ENCODE data around the gene ELAVL1. TPM values are rescaled to one million over a fixed set of nuclear protein-coding genes. Genes with fewer than 3 reads are reported as not detected.
A peak's percentile ranks its signal among the peaks of the same experiment; 100 is the strongest.

The ELAVL1 gene
- total and polyA plus RNA-seq, 9 of the 15 experiments (the other 6 are each of a cell fraction or from before 2014, with no cell fraction given) = 4.3 to 172 (median 69.2) TPM

- in situ Hi-C loops (cut with MboI) = no loop called here
- no peak overlapping the region for H3K27ac ChIP-seq (ENCODE audit: extremely low read depth, low read depth, low read length)
- no peak for FAIRE-seq
- H3K4me2 ChIP-seq (ENCODE audit: insufficient read depth, low read length) = no peak overlapping the region
- intact Hi-C loops (cut with micrococcal nuclease) = no loop called here
- no TSS peak for BruUV-seq (replicated peaks)
- peak overlapping the region in 1 of 2 experiments; percentile 6; a peak in 1 of 4 replicates for H3K9ac ChIP-seq (ENCODE audit: insufficient read depth in 1 of 2, low read depth in 2 of 2, low read length in 2 of 2)
- H4K20me1 ChIP-seq (replicated peaks; ENCODE audit: control insufficient read depth, insufficient read depth, low read length) = no peaks in the 10 kb centered on the region
- H3K4me1 ChIP-seq (replicated peaks in 1 of 2; ENCODE audit: control insufficient read depth in 2 of 2, insufficient read depth in 2 of 2, low read length in 2 of 2) = peaks cover 8 to 26% of the 10 kb centered on the region in 2 experiments
- 74% methylated on average over 9 of the region's 10 CpGs for WGBS (ENCODE audit: insufficient coverage, low coverage, missing lambda C conversion rate)
- H3K27me3 ChIP-seq (ENCODE audit: control insufficient read depth in 2 of 2, insufficient read depth in 2 of 2, low read length in 2 of 2) = no peaks in the 10 kb centered on the region
- H3K4me3 ChIP-seq = no peak overlapping the region
- no peaks in the 10 kb centered on the region for H3K9me3 ChIP-seq (replicated peaks; ENCODE audit: control insufficient read depth, insufficient read depth, low read depth, low read length)
- no peak overlapping the region for H2AFZ ChIP-seq (ENCODE audit: low read depth, low read length)
- POLR2A ChIA-PET = interaction anchor here (1.5 kb wide), 1 partner anchor 11 kb away, joined by 5 read pairs; no protein-coding TSS in a partner anchor
- no peaks in the 10 kb centered on the region for H3K36me3 ChIP-seq (ENCODE audit: control insufficient read depth, insufficient read depth, low read length)
- H3K9me1 ChIP-seq (ENCODE audit: control insufficient read depth, insufficient read depth, low read length) = no peaks in the 10 kb centered on the region
- TF ChIP-seq EGR1 (conservative IDR thresholded peaks at IDR 0.05) = peak; percentile 43
- no peak for TF ChIP-seq TCF7 (IDR thresholded peaks at IDR 0.05; ENCODE audit: borderline replicate concordance)
- no peak for DNase-seq (ENCODE audit: extremely low read depth in 1 of 4, low spot score in 3 of 4)
- no peaks in the 10 kb centered on the region for H3K79me2 ChIP-seq (ENCODE audit: control insufficient read depth, insufficient read depth, low read length)
- CTCF ChIA-PET (ENCODE audit: low intra/inter-chr PET ratio) = no interaction called here
- no peak for ATAC-seq
Observed at GRCh38 chr19:8044018-8044417, 38.6 kb upstream of the ELAVL1 start.

- H3K27me3 ChIP-seq (ENCODE audit: control insufficient read depth in 2 of 2, insufficient read depth in 2 of 2, low read length in 2 of 2) = no peaks in the 10 kb centered on the region
- peaks cover 8 to 30% of the 10 kb centered on the region in 2 experiments for H3K4me1 ChIP-seq (replicated peaks in 1 of 2; ENCODE audit: control insufficient read depth in 2 of 2, insufficient read depth in 2 of 2, low read length in 2 of 2)
- in situ Hi-C loops (cut with MboI) (no loop called here), intact Hi-C loops (cut with micrococcal nuclease) (no loop called here)
- no peak for ATAC-seq
- no peak overlapping the region for H2AFZ ChIP-seq (ENCODE audit: low read depth, low read length)
- no peaks in the 10 kb centered on the region for H4K20me1 ChIP-seq (replicated peaks; ENCODE audit: control insufficient read depth, insufficient read depth, low read length)
- CTCF ChIA-PET (ENCODE audit: low intra/inter-chr PET ratio) = no interaction called here
- 73% methylated on average over 8 of the region's 9 CpGs for WGBS (ENCODE audit: insufficient coverage, low coverage, missing lambda C conversion rate)
- H3K27ac ChIP-seq (ENCODE audit: extremely low read depth, low read depth, low read length) = no peak overlapping the region
- H3K4me2 ChIP-seq (ENCODE audit: insufficient read depth, low read length) = no peak overlapping the region
- BruUV-seq (replicated peaks) = no TSS peak
- no peaks in the 10 kb centered on the region for H3K9me3 ChIP-seq (replicated peaks; ENCODE audit: control insufficient read depth, insufficient read depth, low read depth, low read length)
- no peak overlapping the region for H3K9ac ChIP-seq (ENCODE audit: insufficient read depth in 1 of 2, low read depth in 2 of 2, low read length in 2 of 2)
- POLR2A ChIA-PET = interaction anchor here (1.5 kb wide), 1 partner anchor 9 kb away, joined by 5 read pairs; no protein-coding TSS in a partner anchor
- H3K36me3 ChIP-seq (ENCODE audit: control insufficient read depth, insufficient read depth, low read length) = no peaks in the 10 kb centered on the region
- no peak for FAIRE-seq
- peak in 1 of 4 experiments; percentile 5 for DNase-seq (ENCODE audit: extremely low read depth in 1 of 4, low spot score in 3 of 4)
- TF ChIP-seq HLTF (IDR thresholded peaks at IDR 0.05) = no peak
- no peaks in the 10 kb centered on the region for H3K9me1 ChIP-seq (ENCODE audit: control insufficient read depth, insufficient read depth, low read length)
- H3K79me2 ChIP-seq (ENCODE audit: control insufficient read depth, insufficient read depth, low read length) = no peaks in the 10 kb centered on the region
- no peak overlapping the region for H3K4me3 ChIP-seq
Observed at GRCh38 chr19:8042900-8043299, 37.5 kb upstream of the ELAVL1 start.
